PC-9 (cell line): Measurements from ENCODE around the gene PLD5.

Experiments used
- CTCF ChIP-seq: fragments of 200-600 bp; sonication (generic); conservative IDR thresholded peaks from 2 replicates; pipeline ENCODE4 v1.6.1; 2017; ENCODE audit warnings: mixed run types, antibody characterized with exemption, mild to moderate bottlenecking, moderate library complexity
- EZH2 ChIP-seq: fragments of 200-600 bp; sonication (generic); IDR thresholded peaks from 2 replicates; pipeline ENCODE4 v1.8.0; 2017; ENCODE audit warnings: antibody characterized with exemption, low read depth

GRCh38 chr1:242535986-242536385 is 11.5 kb upstream of the PLD5 start:
- no peak for TF ChIP-seq CTCF
- no peak for TF ChIP-seq EZH2
